Ovary (tissue), 9 donors: ENCODE results near the gene LRRC15. TPM values are rescaled to one million over a fixed set of nuclear protein-coding genes. Genes with fewer than 3 reads are reported as not detected.

Source experiments
- DNase-seq, 5 donors: peaks; one replicate each; pipeline ENCODE4 v3.0.0-alpha.2; 2019 to 2020
- H3K27ac ChIP-seq, 2 donors: fragments of 200-600 bp; one replicate each; pipeline versions ENCODE4 v1.5.1 to v1.8.0; 2019 to 2022
- H3K27me3 ChIP-seq: fragments of 200-600 bp; one replicate; pipeline ENCODE4 v1.8.0; 2022
- H3K36me3 ChIP-seq: fragments of 200-600 bp; sonication (generic); one replicate; pipeline ENCODE4 v1.5.1; 2019
- H3K4me1 ChIP-seq: one replicate; pipeline ENCODE4 v1.8.1; 2013; ENCODE audit warnings: mild to moderate bottlenecking, moderate library complexity; ENCODE audit not compliant: insufficient read depth
- H3K4me3 ChIP-seq: fragments of 200-600 bp; sonication (generic); one replicate; pipeline ENCODE4 v1.5.1; 2017
- H3K9me3 ChIP-seq, 2 donors: fragments of 200-600 bp in 1 of 2; sonication (generic) in 1 of 2; one replicate each; pipeline versions ENCODE4 v1.5.1 to v1.8.1; 2013 to 2019; ENCODE audit warnings: mild to moderate bottlenecking in 1 of 2, moderate library complexity in 1 of 2
- EP300 ChIP-seq: sonication (generic); formaldehyde crosslinking; IDR thresholded peaks from one replicate; pipeline ENCODE4 v1.6.1; 2017; ENCODE audit warnings: antibody characterized with exemption
- POLR2A ChIP-seq: fragments of 450-650 bp; IDR thresholded peaks from one replicate; pipeline ENCODE4 v1.6.1; 2017; ENCODE audit warnings: antibody characterized with exemption, mild to moderate bottlenecking, moderate library complexity
- WGBS, 3 donors: extraction: QIAGEN DNeasy Blood & Tissue Kit in 1 of 3; methylation state at CpG; one replicate each; pipeline versions ENCODE4 v1.1.5 to v1.1.7; 2013 to 2017; 5-methylcytosine and 5-hydroxymethylcytosine counted together
- intact Hi-C, 4 donors: fragments of 100-400 bp; cut with DNase I; formaldehyde crosslinking; loops; one replicate each; pipeline versions ENCODE4 v1.11.0 to v1.15.1; 2022 to 2023
- polyA plus RNA-seq, 2 donors: library from polyadenylated mRNA; stranded (reverse); fragments of 200-250 nt in 1 of 2; fragments of 350-450 nt in 1 of 2; fragmentation: Illumina TruSeq in 1 of 2; extraction: RNeasy Lipid Tissue Mini Kit (QIAGEN cat#74804) in 1 of 2; gene quantifications; one replicate each; pipeline ENCODE4 v1.2.3, GENCODE V29; 2013 to 2014
- total RNA-seq, 7 donors: library from RNA; depleted of rRNA in 2 of 7; stranded (reverse); fragments of >200 nt in 2 of 7; fragmentation: NEBNext Ultra II Directional in 3 of 7; extraction: Animal tissue kit (Norgen Biotek cat#: 25700) in 3 of 7; gene quantifications; one replicate each; pipeline versions ENCODE4 v1.1.0 to v1.2.4, GENCODE V29; 2016 to 2023
- TF ChIP-seq, protein P1 (sequence below), 3 donors: fragments of 450-650 bp in 2 of 3; fragments of 200-600 bp in 1 of 3; IDR thresholded peaks; one replicate each; pipeline versions ENCODE4 v1.5.1 to v1.8.0; 2016 to 2022; ENCODE audit warnings: antibody characterized with exemption in 3 of 3, mild to moderate bottlenecking in 1 of 3
- donor health status: DM: no; HTN: no; CAD: no; lungs with moderate emphysema.
- donor health status: DM: no; HTN: no; CAD: no.
- donor health status: Bipolar disorder and iron deficiency.
- donor health status: DM: yes; HTN: yes; CAD: no.
- donor health status: DM: no; HTN: no; CAD: no.
- donor health status: DM: yes; HTN: yes; CAD: no.

The LRRC15 gene
- total and polyA plus RNA-seq, 9 donors: 0.05 to 2.5 (median 0.19) TPM; not detected in 1

DNA sequence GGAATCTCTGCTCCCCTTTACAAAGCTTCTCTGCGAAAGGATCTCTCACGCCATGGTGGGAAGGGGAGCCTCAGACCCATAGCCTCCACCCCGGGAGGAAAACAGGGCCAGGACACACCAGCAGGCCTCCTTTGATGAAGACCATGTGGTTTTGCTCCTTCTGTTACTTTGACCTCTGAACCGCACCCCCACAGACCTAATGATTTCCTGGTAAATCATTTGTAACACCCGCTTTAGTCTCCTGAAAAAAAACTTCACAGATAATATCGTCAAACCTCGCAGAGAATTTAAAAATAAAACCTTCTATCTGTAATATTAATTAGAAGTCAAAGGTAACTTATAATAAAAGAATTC lies 36.7 kb downstream of the LRRC15 start:
- DNase-seq: no peak
- 67 to 80% (median 77%) methylated on average over 7 of the region's 7 CpGs for whole genome bisulfite sequencing, 3 donors
- H3K27ac ChIP-seq: no peak overlapping the region
- H3K36me3 ChIP-seq: no peaks in the 10 kb centered on the region
- intact Hi-C loops: loop anchor here in 2 of 4 donors (5.0 to 10.0 kb wide), 3 partner anchors 69 to 262 kb away; no protein-coding TSS in a partner anchor
- H3K27me3 ChIP-seq: no peaks in the 10 kb centered on the region
- H3K4me1 ChIP-seq: no peaks in the 10 kb centered on the region
- no peaks in the 10 kb centered on the region for H3K9me3 ChIP-seq
- TF ChIP-seq POLR2A (no peak), EP300 (no peak)
- TF ChIP-seq, protein P1, sequence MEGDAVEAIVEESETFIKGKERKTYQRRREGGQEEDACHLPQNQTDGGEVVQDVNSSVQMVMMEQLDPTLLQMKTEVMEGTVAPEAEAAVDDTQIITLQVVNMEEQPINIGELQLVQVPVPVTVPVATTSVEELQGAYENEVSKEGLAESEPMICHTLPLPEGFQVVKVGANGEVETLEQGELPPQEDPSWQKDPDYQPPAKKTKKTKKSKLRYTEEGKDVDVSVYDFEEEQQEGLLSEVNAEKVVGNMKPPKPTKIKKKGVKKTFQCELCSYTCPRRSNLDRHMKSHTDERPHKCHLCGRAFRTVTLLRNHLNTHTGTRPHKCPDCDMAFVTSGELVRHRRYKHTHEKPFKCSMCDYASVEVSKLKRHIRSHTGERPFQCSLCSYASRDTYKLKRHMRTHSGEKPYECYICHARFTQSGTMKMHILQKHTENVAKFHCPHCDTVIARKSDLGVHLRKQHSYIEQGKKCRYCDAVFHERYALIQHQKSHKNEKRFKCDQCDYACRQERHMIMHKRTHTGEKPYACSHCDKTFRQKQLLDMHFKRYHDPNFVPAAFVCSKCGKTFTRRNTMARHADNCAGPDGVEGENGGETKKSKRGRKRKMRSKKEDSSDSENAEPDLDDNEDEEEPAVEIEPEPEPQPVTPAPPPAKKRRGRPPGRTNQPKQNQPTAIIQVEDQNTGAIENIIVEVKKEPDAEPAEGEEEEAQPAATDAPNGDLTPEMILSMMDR (IDR thresholded peaks at IDR 0.05): no peak
- no peak overlapping the region for H3K4me3 ChIP-seq

DNA sequence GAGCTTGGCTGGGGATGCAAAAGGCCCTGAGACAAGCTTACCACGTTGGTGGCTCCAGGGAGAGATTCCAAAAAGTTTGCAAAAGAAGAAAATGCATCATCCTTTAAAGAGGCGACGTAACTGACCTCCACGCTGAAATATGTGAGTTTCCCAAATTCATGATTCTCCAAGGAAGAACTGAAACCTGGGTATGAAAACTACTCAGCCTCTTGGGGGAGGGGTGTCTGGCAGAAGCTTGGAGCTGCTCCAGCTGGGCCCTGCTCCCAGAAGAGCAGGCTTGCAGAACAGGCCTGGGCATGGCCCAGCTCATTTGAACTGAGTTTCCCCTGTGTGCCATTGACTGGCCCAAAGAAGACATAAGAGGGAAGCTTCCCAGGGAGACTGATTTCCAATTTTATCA lies 39.0 kb downstream of the LRRC15 start:
- TF ChIP-seq, protein P1 (IDR thresholded peaks at IDR 0.05): no peak
- no peak for TF ChIP-seq EP300
- no peak for TF ChIP-seq POLR2A
- Histone ChIP-seq H3K4me1 (no peaks in the 10 kb centered on the region), H3K27ac (no peak overlapping the region), H3K36me3 (no peaks in the 10 kb centered on the region), H3K9me3 (no peaks in the 10 kb centered on the region), H3K27me3 (no peaks in the 10 kb centered on the region), H3K4me3 (no peak overlapping the region)
- intact Hi-C loops: loop anchor here in 2 of 4 donors (5.0 to 10.0 kb wide), 3 partner anchors 72 to 264 kb away; no protein-coding TSS in a partner anchor
- WGBS, 3 donors: 58 to 67% (median 67%) methylated on average over 4 of the region's 4 CpGs
- DNase-seq: no peak

DNA sequence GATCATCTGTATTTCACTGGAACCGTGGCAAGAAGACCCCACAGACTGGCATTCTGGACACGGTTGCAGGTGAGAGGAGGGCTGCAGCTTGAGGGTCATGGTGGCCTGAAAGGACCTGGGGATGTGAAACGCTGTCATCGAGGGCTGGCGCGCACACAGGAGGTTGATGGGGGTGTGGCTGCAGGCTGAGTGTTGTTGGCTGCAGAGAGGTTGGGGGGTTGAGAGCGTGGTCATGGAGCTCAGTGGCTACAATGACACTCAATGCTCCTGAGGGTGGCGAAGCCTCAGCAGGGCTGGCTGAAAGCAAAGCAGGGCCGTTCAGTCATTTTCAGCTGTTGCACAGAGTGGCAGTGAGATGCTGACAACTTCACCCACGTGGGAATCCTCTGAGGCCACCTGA lies 39.4 kb downstream of the LRRC15 start:
- Histone ChIP-seq H3K4me3 (no peak overlapping the region), H3K9me3 (no peaks in the 10 kb centered on the region), H3K27ac (no peak overlapping the region), H3K27me3 (no peaks in the 10 kb centered on the region), H3K36me3 (no peaks in the 10 kb centered on the region), H3K4me1 (no peaks in the 10 kb centered on the region)
- intact Hi-C loops: loop anchor here in 2 of 4 donors (5.0 to 10.0 kb wide), 3 partner anchors 72 to 265 kb away; no protein-coding TSS in a partner anchor
- DNase-seq: no peak
- 85 to 90% (median 88%) methylated on average over 10 of the region's 10 CpGs for WGBS, 3 donors
- TF ChIP-seq, protein P1 (IDR thresholded peaks at IDR 0.05): no peak
- TF ChIP-seq EP300: no peak
- no peak for TF ChIP-seq POLR2A

DNA sequence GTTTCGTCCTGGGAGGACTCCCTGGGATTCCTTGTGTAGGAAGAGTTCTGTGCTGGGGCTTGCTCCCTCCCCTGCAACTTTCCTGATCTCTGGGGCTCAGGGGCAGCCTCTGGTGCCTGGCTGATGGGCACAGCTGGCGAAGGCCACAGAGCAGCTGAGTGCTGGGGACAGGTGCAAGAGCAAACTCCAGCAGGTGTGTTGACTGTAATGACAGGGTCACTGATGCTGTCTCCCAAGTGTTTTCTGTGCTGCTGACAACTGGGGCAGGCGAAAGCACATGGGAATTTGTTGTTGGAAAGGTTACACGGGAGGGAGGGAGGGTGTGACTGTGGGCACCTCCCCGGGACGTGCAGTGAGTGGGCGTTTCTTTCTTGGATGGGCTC lies 40.0 kb downstream of the LRRC15 start:
- no peak for DNase-seq
- Histone ChIP-seq H3K36me3 (no peaks in the 10 kb centered on the region), H3K27me3 (no peaks in the 10 kb centered on the region), H3K27ac (no peak overlapping the region), H3K4me1 (no peaks in the 10 kb centered on the region), H3K4me3 (no peak overlapping the region), H3K9me3 (no peaks in the 10 kb centered on the region)
- 72 to 81% (median 79%) methylated on average over 7 of the region's 7 CpGs for WGBS, 3 donors
- intact Hi-C loops: no loop called here
- no peak for TF ChIP-seq POLR2A
- no peak for TF ChIP-seq EP300
- TF ChIP-seq, protein P1 (IDR thresholded peaks at IDR 0.05): no peak
